GM19328 (cell line): ENCODE data around the gene HK1.
"Not testable (repeated sequence)": the region's sequence is repeated elsewhere in the genome, so short reads cannot be mapped to it uniquely, and the experiment has no call there.

Experiments used
- ATAC-seq: cut with Tn5 transposase; IDR thresholded peaks from one replicate; pipeline ENCODE4 v1.9.1; 2021; ENCODE audit warnings: mild to moderate bottlenecking, moderate library complexity; ENCODE audit not compliant: unreplicated experiment

Gene HK1

DNA sequence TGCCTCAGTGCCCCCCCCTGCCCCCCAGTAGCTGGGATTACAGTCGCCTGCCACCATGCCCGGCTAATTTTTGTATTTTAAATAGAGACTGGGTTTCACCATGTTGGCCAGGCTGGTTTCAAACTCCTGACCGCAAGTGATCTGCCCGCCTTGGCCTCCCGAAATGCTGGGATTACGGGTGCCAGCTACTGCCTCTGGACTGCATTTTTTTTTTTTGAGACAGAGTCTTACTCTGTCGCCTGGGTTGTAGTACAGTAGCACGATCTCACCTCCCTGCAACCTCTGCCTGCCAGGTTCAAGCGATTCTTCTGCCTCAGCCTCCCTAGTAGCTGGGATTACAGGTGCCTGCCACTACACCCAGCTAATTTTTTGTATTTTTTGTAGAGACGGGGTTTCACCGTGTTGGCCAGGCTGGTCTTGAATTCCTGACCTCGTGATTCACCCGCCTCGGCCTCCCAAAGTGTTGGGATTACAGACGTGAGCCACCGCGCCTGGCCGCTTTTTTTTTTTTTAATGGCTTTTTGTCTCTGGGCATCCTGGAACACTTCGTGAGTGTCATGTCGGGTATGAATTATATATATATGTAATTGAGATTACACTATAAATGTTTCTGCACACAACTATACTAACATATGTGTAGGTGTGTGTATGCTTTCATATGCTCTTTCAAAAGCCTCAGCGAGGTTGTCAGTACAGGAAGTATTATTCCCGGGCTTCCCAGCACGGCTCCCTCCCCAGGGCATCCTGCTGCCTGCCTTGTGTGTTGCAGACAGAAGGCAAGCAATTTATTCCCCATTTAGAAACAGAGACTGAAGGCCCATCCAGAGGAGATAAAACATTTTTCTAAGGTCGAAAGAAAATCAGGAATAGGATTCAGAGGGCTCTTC is 47.6 kb downstream of the HK1 start:
- ATAC-seq, result not testable (repeated sequence)

GRCh38 chr10:69326692-69327091 is 48.4 kb downstream of the HK1 start:
- ATAC-seq, result no peak

DNA sequence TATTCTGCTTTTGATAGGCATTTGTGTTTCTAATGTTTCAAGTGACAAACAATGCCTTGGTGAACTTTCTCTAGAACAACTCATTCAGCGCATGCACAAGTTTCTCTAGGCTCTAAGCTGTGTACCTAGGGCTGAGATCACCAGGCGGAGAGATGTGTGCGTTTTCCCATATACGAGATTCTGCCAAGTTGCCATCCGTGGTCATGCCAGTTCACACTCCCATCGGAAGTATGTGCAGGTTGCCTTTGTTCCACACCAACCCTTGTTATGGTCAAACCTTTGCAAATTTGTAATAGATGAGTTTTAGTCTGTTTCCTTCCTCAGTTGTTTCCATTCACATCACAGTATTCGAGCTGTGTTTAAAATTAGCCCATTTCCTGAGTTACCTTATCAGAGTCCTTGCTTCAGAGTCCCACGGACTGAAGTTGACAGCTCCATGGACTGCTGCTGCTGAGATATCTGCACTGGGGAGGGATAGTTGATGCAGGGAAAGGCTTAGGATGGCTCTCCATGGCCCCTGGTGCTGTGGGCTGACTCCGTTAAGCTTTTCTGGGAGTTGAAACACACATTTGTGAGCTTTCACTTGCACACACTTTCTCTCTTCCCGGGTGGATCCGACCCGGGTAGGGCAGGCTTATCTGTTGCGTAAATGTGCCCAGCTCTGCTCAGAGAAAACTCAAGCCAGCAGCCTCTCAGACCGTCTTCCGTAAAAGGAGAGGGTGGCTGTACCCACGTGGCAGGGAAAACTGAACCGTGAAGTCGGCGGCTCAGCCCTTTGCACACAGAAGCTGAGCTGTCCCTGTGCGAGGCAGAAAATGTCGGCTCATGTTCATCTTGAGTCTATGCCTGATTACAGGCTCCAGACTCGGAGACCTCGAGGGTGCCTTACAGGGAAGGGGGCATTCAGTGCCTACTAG is 49.4 kb downstream of the HK1 start:
- peak; percentile 86 for ATAC-seq

- peak; percentile 23 for ATAC-seq
These were observed 50.1 kb downstream of the HK1 start for GRCh38 chr10:69328380-69328735.

- ATAC-seq, result not testable (repeated sequence)
These were observed 50.6 kb downstream of the HK1 start for GRCh38 chr10:69328888-69329287.

DNA sequence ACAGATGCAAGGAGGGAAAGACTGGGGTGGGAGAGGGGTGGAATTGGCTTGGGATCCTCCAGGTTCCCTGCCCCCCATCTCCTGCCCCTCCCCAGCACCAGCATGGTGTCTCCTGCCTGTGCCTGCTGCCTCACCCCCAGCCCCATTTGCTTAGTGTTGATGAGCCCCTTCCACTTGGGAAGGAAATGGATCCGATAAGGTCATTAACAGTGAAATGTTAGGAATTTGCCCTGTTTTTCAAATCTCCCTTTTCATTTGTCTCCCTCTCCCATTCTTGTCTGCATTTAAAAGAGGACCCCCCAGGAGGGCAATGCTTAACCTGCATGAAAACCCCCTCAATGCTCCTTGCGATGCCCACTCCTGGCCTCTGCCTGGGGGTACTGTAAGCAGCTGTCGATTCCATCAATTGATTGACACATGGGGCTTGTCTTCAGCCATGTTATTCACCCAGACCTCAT is 51.5 kb downstream of the HK1 start:
- ATAC-seq, result no peak

DNA sequence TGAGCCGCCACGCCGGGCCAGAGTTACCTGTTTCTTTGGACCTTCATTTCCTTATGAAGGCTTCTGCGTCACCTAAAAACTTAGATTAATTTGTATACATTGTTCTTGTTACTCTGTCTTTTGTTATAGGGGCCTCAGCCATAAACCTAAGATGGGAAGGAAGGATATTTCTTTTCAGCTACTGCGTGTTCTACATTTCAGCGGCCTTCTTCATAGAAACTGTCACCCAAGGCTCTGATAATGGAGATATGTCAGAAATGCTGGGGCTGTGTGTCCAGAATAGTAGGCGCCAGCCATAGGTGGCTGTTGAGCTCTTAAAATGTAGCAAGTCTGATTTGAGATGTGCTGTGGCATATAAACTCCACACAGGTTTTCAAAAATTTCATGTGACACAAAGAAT is 52.9 kb downstream of the HK1 start:
- no peak for ATAC-seq

DNA sequence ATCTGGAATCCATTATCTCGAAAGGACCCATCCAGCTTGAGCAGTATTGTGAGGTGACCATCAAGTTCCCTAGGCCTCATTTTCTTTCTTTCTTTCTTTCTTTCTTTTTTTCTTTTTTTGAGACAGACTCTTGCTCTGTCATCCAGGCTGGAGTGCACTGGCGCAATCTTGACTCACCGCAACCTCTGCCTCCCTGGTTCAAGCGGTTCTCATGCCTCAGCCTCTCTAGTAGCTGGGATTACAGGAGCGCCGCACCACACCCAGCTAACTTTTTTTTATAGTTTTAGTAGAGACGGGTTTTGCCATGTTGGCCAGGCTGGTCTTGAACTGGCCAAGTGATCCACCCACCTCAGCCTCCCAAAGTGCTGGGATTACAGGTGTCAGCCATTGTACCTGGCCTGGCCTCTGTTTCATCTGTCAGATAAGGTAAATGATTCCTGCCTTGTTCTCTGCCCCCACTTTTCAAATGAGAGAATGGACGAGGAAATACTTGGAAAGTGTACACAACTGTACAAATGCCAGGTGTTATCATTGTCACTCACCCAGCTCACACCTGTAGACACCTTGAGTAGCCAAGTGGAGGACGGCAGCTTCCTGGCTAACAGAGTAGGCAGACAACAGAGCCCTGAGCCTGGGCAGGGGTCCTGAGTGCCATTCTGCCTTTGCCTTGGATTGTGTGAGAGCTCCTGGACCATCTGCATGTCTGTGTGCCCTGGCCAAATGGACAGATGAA is 54.1 kb downstream of the HK1 start:
- no peak for ATAC-seq

DNA sequence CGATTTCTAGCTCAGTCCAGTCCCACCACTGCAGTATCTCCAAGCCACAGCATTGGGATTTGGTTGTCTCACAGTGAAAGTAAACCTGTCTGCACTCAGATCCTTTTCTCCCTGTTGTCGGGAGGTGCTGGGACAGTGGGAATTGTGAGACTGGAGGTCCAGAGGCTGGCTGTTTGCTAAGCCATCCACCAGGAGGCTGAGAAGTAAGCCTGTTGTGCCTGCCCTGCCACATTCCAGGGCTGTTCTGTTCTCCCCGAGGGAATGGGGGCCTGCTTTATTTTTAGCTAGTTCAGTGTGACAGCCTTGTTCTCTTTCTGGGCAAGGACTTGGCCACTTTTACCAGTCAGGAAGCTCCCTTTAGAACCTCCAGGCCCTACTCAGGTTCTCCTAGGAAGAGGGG is 54.9 kb downstream of the HK1 start:
- ATAC-seq, result no peak

DNA sequence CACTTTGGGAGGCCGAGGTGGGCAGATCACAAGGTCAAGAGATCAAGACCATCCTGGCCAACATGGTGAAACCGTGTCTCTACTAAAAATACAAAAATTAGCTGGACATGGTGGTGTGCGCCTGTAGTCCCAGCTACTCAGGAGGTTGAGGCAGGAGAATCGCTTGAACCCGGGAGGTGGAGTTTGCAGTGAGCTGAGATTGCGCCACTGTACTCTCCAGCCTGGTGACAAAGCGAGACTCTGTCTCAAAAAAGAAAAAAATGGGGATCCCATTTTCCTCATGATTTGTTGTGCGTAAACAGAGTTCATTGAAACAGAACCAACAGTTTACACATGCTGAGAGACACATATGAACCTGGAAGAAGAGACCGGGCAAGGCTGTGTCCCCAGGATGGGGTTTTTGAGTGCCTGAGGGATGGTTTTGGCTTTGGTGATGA is 55.6 kb downstream of the HK1 start:
- ATAC-seq, result not testable (repeated sequence)

GRCh38 chr10:69334302-69335062 is 56.2 kb downstream of the HK1 start:
- no peak for ATAC-seq

- ATAC-seq, result peak; percentile 49
These were observed 56.8 kb downstream of the HK1 start for GRCh38 chr10:69335063-69335587.

DNA sequence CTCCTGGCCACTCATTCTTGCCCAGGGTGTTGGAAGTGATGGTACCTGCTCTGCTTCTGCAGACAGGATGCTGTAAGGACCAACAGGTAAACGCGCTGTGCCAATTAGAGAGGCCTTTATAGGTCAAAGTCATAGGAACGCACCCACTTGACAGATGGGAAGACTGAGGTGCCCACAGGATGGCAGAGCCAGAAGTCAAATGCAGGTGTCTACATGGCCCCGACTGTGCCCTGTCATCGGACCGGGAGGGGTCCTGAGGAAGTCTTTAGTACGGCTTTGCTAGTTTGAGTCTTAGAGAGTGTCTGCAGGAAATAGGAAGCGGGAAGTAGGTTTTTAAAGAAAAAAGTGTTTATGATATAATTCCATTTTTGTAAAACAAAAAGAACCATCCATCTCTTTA is 57.3 kb downstream of the HK1 start:
- ATAC-seq, result no peak

DNA sequence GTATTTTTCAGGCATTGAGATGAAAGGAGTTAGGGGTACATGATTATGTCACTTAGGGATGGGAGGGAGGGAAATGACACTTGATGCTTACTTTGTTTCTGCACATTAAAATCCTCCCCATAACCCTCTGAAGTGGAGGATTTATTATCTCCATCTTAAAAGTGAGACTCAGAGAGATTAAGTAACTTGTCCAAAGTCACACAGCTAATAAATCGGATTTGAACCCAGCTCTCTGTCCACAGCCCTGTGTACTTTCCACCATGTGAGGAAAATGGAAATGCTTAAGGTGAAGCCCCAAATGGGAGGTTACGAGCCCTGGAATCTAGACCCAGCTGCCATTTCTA is 58.6 kb downstream of the HK1 start:
- ATAC-seq, result no peak

- ATAC-seq, result no peak
These were observed 59.2 kb downstream of the HK1 start for GRCh38 chr10:69337296-69338132.

DNA sequence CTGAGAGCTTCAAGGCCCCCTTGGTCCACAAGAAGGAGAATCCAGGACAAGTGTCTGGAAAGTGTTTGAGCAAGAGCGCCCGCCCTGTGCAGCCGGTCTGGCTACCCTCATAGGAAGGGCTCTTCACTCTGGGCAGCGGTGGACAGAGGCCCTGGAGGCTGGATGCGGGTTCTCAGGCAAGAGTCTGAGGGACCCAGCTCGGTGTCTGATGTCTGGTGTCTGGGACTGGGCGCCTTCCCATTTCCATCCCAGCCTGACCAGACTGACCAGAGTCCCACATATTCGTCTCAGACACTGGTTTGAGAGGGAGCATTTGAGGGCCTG is 59.8 kb downstream of the HK1 start:
- no peak for ATAC-seq

DNA sequence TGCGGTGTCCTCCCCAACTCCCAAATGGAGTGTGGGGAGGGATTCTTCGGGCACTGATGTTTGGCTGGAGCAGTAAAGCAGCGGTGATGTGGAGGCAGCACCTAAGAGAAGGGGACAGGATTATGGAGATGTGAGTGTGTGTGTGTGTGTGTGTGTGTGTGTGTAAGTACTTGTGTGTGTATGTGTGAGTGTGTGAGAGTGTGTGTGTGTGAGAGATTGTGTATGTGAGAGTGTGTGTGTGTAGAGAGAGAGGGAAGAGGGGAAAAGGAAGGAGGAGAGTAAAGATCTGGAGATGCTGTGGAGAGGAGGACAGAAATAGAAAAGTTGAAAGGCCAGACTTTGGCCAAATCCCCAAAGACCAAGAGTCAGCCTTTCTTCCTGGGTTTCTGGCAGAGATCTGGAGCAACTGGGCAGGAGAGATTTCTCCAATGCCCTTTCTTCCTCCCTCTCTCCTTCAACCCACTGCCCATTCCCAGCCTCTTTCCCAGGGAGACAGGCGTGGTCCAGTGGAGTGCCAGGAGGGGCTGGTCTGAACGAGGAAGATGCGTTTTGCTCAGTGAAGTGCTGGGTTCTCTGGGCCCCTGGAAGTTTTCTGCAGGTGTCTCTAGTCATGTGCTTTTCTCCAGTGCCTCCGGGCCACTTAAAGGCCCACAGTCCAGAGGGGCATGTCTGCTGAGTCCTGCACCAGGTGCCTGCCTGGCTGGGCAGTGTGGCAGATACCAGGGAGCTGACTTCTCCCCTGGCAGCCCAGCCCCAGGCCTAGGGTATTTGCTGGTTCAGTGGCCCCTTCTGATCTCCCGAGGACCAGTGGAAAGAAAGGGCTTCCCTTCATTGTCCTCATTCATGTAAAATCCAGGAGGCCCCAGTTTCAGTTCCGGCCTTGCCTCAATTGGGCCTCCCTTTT is 60.5 kb downstream of the HK1 start:
- no peak for ATAC-seq

DNA sequence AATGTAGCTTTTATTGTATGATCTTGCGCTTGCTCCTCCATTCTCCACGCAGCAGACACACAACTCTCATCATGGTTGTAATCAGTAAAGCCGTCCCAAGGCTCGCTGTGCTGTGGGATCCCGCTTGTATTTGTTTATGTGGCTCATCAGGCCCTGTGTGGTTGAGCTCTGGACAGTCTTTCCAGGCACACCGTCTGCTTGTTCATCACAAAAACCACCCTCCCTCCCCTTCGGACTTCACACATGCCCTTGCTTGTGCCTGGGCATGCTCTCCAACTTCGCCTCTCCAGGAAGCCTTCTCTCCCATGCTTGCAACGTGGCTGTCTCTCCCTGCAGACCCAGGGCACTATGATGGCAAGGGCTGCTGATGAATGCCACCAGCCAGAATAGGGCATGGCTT is 62.4 kb downstream of the HK1 start:
- ATAC-seq, result no peak
